DMS153 treated with DMSO at 0.1 percent for 48 hours (cell line): ENCODE measurements around the gene CCL17.
"Not testable (repeated sequence)": the region's sequence is repeated elsewhere in the genome, so short reads cannot be mapped to it uniquely, and the experiment has no call there.

ENCODE experiments used
- DNase-seq: peaks from one replicate; lab custom pipeline; 2025; ENCODE audit not compliant: unreplicated experiment; lab: John Stamatoyannopoulos, UW

CCL17 gene

DNA sequence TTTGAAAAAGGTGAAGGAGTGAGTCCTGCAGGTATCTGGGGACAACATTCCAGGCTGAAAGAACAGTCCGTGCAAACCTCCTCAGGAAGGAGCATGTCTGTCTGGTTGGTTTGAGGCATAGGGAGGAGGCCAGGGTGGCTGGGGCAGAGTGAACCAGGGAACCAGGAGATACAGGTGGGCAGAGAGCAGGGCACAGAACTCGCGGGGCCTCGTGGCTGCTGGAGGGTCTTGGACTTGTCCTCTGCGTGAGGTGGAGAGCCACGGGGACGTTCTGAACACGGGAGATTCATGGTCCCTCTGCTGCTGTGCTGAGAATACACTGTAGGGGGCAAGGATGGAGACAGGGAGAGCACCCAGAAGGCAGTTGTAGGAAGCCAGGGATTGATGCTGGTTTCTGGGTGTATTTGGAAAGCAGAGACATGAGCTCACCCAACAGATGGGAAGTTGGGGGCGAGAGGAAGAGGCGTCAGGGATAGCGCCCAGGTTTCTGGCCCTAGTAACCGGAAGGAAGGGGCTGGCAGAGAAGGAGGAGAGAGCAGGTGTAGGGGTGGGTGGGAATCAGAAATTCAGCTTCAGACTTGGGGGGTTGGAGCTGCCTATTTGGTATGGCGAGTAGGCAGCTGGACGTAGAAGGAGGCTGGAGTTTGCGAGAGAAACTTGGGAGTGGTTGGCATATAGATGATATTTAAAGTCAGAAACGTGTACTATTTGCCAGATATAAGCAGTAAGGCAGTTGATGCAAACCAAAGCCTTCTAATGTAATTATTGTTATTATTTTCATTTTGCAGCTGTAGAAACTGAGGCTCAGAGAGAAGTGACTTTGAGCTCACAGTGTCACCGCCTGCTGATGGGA lies at the start of gene CCL17:
TSS of gene CCL17 (plus strand) at position 803 of the 853 bp plus-strand sequence. CDS start 9,166 bp downstream, outside the sequence.
- no peak for DNase-seq

GRCh38 chr16:57355898-57356414 lies 48.6 kb upstream of the CCL17 start:
- DNase-seq: no peak

DNA sequence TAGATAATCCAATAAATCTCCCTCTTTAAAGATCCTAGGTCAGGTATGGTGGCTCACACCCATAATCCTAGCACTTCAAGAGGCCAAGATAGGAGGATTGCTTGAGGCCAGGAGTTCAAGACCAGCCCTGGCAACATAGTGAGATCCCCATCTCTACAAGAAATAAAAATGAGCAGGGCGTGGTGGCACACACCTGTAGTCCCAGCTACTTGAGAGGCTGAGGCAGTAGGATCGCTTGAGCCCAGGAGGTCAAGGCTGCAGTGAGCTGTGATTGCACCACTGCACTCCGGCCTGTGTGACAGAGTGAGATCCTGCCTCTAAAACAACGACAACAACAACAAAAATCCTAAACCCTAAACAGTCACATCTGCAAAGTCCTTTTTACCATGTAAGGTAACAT lies 48.0 kb upstream of the CCL17 start:
- DNase-seq: no peak

- no peak for DNase-seq
Observed at GRCh38 chr16:57357330-57358085, 47.1 kb upstream of the CCL17 start.

GRCh38 chr16:57358086-57358420 lies 46.5 kb upstream of the CCL17 start:
- DNase-seq: no peak

GRCh38 chr16:57358527-57359095 lies 46.0 kb upstream of the CCL17 start, which contains the start of gene CCL22:
CCL22 (plus strand) TSS chr16:57358783; CDS start chr16:57358817, 34 bp downstream.
- DNase-seq: no peak

- no peak for DNase-seq
Observed at GRCh38 chr16:57360321-57360935, 44.1 kb upstream of the CCL17 start.

GRCh38 chr16:57361404-57361803 lies 43.2 kb upstream of the CCL17 start:
- no peak for DNase-seq

GRCh38 chr16:57364143-57364542 lies 40.4 kb upstream of the CCL17 start:
- DNase-seq: no peak

DNA sequence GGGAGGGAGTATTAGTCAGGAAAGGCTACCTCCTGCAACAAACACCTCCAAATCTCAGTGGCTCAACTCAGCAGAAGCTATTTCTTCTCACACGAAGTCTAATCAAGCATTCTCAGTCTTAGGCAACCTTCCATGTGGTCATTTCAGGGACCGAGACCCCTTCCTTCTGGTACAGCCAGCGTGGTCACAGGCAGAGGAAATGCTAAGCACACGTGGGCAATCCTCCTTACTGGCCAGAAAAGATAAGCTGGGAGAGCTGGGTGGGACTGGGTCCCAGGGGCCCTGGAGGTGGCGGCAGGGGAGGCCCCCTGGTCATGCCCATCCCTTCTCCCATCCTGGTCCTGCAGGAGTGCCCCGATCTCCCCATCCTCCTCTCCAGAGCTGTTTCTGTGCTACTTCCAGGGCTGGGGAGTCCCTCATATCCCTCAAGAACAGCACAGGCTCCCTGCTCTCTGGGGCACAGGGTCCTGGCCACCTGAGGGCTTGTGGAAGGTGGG lies 38.0 kb upstream of the CCL17 start:
- DNase-seq: no peak

- no peak for DNase-seq
Observed at GRCh38 chr16:57367116-57367752, 37.3 kb upstream of the CCL17 start.

DNA sequence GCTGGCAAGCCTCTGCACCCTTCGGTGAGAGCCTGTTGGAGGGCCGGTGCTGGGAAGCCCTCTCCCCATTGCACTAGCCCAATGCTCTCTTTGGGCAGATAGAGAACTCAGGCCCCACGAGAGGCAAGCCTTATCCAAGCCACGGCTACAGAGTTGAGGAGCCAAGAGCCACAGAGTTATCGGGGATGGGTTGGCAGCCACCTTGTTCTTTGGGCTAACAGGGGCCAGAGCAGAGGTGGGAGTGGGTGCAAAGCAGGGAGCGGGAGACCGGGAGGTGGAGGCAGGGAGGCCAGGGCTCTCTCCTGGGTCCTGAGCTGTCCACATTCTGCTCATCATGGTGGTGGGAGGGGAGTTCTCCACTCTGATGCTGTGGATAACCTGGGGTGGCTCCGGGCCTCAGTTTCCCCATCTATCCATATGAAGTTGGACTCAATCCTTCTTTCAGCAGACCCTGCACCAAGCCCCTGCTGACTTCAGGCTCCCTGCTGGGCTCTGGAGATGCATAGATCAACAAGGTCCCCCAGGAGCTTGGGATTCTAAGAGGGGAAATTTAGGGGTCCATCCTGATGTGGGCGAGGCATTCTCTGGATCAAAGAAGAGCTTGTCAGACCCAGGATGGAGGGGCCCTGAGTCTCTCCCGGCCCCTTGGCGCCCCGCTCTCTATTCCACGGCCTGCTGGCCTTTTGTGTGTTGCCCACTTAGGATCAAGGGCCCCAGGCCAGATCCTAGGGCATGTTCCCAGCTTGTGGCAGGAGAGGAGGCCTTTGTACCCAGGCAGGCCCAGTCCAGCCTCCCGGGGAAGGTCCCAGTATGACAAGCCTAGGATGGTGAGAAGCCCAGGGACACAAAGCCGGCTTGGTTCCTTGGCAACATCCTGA lies 32.8 kb upstream of the CCL17 start:
- DNase-seq: no peak

DNA sequence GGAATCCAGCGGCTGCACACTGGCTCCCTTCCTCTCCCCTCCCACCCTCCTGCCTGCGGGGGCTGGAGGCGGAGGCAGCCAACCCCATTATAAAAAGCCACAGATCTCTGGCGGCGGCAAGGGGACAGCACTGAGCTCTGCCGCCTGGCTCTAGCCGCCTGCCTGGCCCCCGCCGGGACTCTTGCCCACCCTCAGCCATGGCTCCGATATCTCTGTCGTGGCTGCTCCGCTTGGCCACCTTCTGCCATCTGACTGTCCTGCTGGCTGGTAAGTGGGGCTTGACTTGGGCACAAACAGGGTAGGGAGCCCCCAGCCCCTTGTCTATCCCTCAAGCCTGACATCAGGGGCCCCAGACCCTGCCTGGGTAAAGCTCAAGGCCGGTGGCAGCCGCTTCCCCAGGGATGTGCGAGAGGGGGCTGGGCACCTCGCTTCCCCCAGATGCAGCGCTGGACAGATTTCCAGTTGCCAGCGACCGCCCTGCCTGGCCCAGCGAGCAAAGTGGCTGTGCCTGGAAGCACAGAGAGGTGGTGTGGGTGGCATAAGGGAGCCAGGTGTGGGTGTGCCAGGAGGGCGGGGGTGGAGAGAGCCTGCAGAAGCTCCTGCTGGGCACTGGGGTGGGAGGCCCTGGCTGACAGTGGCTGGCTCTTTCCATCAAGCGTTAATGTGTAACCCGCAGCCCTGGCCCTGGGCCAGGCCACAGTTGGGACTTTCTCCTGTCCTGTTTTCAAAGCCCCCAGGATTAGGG lies 32.0 kb upstream of the CCL17 start, which contains the start of gene CX3CL1:
TSS of gene CX3CL1 (plus strand) at position 119 of the 745 bp plus-strand sequence. CDS start at position 198, 79 bp downstream.
- no peak for DNase-seq

DNA sequence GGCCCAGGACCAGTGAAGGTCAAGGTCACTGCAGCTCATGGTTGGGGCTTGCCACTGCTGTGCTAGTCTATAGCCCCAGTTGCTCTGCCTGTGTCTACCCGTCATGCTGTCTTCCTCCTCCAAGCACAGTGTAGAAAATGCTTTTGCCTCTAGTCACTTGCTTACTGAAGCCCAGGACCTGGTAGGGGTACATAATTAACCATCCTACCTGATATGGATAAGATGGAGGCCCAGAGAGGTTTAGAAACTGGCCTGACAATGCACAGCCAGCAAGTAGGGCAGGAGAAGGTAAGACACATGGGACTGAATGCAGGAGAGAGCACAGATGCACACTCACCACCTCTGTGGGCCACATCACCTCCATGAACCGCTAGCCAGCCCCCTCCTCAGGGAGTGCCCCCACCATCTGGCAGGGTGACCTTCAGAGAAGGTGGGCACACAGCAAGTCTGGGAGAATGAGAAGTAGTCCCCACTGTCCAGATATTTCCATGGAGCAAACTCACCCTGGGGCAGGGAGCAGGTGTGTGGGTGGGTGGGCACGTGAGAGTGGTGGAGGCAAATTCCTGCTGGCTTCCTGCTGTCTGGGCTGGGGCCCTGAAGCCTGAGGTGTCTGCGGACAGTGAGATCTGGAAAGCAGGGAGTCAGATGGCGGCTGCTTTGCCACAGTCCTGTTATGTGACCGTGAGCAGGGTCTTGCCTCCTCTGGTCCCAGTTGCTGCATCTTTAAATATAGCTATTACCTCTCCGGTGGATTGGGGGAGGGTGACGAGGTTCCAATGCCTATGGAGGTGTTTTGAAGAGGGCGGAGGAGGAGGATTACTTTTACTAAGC lies 31.2 kb upstream of the CCL17 start:
- DNase-seq: no peak

- no peak for DNase-seq
Observed at GRCh38 chr16:57374067-57374534, 30.5 kb upstream of the CCL17 start.

DNA sequence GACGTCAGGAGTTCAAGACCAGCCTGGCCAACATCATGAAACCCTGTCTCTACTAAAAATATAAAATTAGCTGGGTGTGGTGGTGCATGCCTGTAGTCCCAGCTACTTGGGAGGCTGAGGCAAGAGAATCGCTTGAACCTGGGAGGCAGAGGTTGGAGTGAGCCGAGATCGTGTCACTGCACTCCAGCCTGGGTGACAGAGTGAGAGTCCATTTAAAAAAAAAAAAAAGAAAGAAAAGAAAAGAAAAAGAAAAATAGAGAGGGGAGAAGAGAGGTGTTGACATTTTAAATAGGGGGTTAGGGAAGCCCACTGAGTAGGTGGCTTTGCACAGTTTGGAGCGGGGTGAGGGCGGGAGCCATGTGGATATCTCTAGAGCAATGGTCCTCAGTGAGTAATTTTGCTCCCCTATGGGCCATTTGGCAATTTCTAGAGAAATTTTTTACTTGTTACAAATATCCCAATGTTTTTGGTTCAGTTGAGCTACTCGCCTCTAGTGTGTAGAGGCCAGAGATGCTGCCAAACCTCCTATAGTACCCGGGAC lies 29.6 kb upstream of the CCL17 start:
- not testable (repeated sequence) for DNase-seq

- DNase-seq: no peak
Observed at GRCh38 chr16:57376313-57376818, 28.2 kb upstream of the CCL17 start.
